ENCODE data around the gene SH3BP5.
"Not testable (repeated sequence)": the region's sequence is repeated elsewhere in the genome, so short reads cannot be mapped to it uniquely, and the experiment has no call there.

SH3BP5 gene, protein sequence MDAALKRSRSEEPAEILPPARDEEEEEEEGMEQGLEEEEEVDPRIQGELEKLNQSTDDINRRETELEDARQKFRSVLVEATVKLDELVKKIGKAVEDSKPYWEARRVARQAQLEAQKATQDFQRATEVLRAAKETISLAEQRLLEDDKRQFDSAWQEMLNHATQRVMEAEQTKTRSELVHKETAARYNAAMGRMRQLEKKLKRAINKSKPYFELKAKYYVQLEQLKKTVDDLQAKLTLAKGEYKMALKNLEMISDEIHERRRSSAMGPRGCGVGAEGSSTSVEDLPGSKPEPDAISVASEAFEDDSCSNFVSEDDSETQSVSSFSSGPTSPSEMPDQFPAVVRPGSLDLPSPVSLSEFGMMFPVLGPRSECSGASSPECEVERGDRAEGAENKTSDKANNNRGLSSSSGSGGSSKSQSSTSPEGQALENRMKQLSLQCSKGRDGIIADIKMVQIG

GRCh38 chr3:15332405-15333098, at the start of gene SH3BP5:
SH3BP5 (minus strand) TSS chr3:15332586; CDS start chr3:15332408, 178 bp downstream.
- no peak for FAIRE-seq

DNA sequence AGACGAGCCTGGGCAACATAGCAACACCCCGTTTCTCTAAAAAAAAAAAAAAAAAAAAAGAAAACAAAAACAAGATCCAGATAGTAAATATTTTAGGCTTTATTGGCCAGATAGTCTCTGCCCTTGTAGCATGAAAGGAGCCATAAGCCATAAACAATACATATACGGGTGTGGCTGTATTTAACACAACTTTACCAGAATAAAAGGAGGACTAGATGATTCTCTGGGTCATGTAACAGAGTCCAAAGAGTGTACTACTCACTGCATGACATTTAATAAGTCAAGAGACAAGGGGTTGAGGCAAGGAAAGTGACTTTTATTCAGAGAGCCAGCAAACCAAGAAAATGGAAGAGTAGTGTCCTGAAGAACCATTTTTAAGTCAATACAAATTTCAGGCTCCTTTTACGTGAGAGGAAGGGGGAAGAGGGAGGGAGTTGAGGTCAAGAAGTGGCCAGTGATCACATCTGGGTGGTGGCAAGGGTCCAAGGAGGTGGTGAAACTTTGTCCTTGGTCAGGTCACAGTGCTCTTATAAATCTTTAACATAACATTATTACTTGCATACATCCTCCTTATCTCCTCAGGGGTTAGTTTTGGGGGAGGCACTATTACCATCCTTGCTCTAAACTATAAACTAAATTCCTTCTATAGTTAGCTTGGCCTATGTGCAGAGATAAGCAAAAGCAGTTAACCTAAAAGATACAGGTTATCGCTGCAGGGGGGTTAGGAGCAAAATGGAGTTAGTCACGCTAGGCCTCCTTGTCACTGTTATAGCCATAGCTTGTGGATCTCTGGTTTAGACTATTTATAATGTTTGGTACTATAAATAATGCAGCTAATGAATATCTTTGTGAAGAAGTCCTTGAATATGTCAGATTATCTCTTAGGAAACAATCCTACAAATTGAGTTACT, 48.8 kb upstream of the SH3BP5 start:
- FAIRE-seq: no peak

- FAIRE-seq: peak; percentile 80
Measured at GRCh38 chr3:15377961-15378791, 45.8 kb upstream of the SH3BP5 start.

DNA sequence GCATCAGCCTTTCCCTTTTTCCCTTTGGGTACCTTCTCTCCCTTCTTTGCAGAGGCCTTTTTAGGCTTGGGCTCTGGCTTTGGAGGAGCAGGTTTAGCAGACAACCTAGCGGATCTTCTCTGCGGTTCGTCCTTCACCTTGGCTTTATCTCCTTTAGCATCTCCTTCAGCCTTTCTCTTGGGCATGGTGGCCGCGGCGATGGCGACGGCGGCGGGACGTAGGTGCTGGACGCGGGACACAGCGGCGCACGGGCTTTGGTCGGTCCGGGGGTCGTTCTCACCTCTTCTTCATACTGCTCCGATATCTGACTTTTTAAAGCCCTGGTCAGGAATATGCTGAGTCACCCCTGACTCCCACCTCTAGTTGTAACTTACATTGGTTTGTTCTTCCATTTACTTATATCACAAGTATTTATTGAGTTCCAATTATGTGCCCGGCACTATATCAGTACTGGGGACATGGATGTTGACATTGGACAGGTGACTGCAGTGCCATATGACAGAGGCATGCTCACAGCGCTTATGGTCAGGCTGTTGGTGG, 43.1 kb upstream of the SH3BP5 start:
- FAIRE-seq: no peak

DNA sequence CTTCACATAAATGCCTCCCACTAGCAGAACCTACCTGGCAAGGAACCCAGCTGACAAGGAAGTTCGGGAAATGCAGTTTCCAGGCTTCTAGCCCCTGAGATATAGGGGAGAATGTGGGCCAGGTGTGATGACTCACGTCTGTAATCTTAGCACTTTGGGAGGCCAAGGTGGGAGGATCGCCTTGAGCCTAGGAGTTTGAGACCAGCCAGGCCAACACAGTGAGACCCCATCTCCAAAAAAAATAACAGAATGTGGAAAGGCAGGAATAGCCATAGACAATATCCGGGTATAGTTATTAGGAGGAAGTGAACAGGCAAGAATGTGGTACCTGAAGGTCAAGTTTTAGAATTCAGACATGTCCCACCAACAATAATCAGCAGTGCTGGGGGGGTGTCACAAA, 40.5 kb upstream of the SH3BP5 start:
- FAIRE-seq: no peak

GRCh38 chr3:15368561-15369135, 36.3 kb upstream of the SH3BP5 start:
- FAIRE-seq: no peak

GRCh38 chr3:15367059-15367458, 34.7 kb upstream of the SH3BP5 start:
- no peak for FAIRE-seq

DNA sequence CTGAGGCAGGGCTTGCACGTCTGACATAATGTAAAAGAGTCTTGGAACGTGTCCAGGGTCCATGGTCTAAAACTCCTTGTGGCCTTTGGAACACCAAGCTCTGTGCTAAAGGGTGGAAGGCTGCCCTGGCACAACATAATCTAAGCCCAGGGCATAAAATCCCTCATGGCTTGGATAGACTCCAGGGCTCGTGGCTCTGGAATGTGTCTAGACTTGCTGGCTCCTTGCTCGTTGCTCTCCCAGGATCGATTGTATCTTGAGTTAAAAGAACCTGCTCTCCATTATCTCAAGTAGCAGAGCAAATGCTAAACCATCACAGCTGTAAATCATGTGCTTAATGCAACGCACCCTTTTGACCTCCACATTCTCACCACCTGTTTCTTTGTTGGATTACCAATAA, 31.7 kb upstream of the SH3BP5 start:
- not testable (repeated sequence) for FAIRE-seq

GRCh38 chr3:15361494-15362214, 29.3 kb upstream of the SH3BP5 start:
- FAIRE-seq: no peak

DNA sequence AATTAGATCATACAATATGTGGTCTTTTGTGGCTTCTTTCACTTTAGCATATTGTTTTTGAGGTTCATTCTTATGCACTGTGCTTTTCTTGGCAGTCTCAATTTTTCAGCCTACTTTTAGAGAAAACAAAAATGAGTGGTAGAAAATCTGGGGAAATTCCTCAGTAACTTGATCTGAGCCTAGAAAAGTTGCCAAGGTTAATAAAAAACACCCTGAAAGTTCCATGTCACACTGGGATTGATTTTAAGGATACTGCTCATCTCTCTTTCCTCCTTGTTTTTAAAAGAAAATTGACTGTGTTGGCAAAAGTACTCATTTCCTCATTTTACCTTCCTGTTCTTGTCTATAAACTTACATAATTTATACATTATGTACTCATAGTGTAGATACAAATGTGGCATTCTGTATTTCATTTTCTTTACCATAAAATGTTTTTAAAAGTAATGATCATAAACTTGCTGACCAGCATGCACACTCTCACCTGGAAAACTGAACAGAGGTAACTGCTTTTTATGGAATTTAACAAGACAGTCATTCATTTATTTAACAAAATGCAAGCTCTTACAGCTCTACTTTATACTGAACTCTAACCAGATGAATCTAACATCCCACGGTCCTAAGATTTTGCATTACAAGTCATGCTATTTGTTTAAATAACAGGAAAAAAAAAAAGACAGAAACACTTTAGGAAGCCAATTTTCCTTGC, 28.6 kb upstream of the SH3BP5 start:
- no peak for FAIRE-seq

DNA sequence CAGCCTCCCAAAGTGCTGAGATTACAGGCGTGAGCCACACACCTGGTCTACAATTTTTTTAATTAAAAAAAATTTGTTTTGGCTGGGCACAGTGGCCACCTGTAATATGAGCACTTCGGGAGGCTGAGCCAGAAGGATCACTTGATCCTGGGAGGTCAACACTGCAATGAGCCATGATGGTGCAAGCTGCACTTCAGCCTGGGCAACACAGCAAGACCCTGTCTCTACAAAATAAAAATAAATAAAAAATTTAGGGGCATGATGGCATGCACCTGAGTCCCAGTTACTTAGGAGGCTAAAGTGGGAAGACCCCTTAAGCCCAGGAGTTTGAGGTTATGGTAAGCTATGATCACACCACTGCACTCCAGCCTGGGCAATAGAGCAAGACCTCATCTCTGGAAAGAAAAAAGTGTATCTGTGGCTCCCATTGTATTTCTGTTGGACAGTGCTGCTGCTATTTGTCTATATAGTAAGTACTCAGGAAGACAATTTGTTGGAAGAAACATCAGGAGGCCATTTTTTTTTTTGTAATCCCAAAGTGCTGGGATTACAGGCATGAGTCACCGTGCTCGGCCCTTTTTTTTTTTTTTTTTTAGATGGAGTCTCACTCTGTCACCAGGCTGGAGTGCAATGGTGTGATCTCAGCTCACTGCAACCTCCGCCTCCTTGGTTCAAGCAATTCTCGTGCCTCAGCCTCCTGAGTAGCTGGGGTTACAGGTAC, 27.5 kb upstream of the SH3BP5 start:
- FAIRE-seq: no peak

DNA sequence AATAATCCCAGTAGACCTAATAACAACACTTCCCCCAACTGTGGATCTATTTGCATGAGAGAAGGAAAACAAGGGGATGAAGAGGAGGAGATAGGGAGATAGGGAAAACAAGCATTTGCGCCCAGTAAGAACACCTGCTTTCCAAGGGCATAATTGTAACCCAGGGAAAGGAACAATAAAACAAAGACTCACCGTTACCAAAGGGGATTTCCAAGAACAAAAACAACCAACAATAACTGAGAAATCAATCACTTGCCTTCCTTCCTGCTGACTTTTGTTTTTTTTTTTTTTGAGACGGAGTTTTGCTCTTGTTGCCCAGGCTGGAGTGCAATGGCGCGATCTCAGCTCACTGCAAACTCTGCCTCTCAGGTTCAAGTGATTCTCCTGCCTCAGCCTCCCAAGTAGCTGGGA, 24.3 kb upstream of the SH3BP5 start:
- FAIRE-seq: not testable (repeated sequence)

- FAIRE-seq: no peak
Measured at GRCh38 chr3:15356176-15356575, 23.8 kb upstream of the SH3BP5 start.

GRCh38 chr3:15355086-15355485, 22.7 kb upstream of the SH3BP5 start:
- no peak for FAIRE-seq

DNA sequence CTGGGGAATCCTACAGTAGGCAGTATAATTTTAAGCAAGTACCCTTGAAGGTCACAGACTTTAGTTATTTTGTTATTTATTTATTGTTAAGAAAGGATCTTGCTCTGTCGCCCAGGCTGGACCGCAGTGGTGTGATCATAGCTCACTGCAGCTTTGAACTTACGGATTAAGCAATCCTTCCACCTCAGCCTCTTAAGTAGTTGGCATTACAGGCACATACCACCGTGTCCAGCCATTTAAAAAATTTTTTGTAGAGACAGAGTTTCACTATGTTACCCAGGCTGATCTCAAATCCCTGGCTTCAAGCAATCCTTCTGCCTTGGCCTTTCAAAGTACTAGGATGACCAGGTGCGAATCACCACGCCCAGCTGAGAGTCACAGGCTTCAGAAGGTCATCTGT, 22.1 kb upstream of the SH3BP5 start:
- no peak for FAIRE-seq

- FAIRE-seq: no peak
Measured at GRCh38 chr3:15350141-15350540, 17.8 kb upstream of the SH3BP5 start.

DNA sequence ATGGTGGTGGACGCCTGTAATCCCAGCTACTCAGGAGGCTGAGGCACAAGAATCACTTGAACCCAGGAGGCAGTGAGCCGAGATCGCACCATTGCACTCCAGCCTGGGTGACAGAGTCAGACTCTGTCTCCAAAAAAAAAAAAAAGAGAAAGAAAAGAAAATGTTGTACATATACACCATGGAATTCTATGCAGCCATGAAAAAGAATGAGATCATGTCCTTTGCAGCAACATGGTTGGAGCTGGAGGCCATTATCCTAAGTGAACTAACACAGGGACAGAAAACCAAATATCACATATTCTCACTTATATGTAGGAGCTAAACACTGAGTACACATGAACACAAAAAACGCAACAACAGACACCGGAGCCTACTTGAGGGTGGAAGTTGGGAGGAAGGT, 17.1 kb upstream of the SH3BP5 start:
- not testable (repeated sequence) for FAIRE-seq

DNA sequence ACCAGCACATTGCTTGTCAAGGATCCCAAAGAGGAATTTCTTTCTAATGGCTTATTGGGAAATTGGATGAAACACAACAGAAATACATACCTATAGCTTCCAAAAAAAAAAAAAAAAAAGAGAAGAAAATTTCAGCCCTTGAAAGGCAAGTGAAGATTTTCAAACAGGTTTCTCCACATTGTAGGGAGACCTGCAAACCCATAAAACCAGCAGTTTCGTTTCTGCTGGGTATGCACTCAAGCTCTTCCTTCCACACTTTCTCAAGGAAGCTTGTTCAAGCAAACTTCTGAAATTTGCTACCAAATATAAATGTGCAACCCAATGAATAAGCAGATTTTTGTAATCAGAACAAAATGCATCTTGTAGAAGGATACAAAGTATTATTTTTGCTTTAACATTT, 15.9 kb upstream of the SH3BP5 start:
- no peak for FAIRE-seq

DNA sequence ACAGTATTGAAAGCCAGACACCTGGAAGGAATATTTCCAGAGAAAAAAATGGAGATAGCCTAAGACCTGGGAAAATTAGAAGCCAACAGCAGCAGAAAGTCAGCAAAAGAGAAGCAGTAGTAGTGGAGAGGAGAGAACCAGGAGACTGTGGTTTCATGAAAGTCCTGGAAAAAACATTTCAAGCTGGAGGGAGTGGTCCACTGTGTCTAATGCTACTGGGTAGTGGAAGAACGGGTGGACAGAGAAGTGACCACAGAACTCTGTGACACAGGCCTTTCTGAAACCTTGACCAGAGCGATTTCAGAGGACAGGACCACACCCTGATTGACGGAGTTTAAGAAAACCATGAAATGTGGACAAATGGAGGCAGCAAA, 15.3 kb upstream of the SH3BP5 start:
- no peak for FAIRE-seq

Measured in endometrium (tissue), 2 donors.